Stimulated activated CD8-positive, alpha-beta memory T cell treated with anti-CD3 and anti-CD28 coated beads, Interleukin-12 subunit alpha, Interleukin-12 subunit beta, amount 100 ng/mL, for 24 hours (primary cell): Measurements from ENCODE around the gene IKZF4.
"Not testable (repeated sequence)": the region's sequence is repeated elsewhere in the genome, so short reads cannot be mapped to it uniquely, and the experiment has no call there.

Source experiments
- DNase-seq: peaks from one replicate; pipeline ENCODE4 v3.0.0-alpha.2; 2020; ENCODE audit errors: extremely low read depth

IKZF4 gene

GRCh38 chr12:56020423-56021184 lies at the start of gene IKZF4:
IKZF4 (plus strand) TSS chr12:56021043; CDS start chr12:56021494, 451 bp downstream.
- no peak for DNase-seq

- DNase-seq = no peak
Observed at GRCh38 chr12:55972042-55972441, 48.8 kb upstream of the IKZF4 start.

GRCh38 chr12:55972456-55972855 lies 48.4 kb upstream of the IKZF4 start:
- DNase-seq = no peak

- DNase-seq = no peak
Observed at GRCh38 chr12:55972911-55973598, 47.8 kb upstream of the IKZF4 start.

GRCh38 chr12:55973599-55974307 lies 47.1 kb upstream of the IKZF4 start, which contains the start of gene RAB5B:
RAB5B (plus strand) TSS chr12:55974078; CDS start chr12:55986961, 12,883 bp downstream.
- peak; percentile 94 for DNase-seq

GRCh38 chr12:55974308-55974730 lies 46.5 kb upstream of the IKZF4 start:
- DNase-seq = no peak

- no peak for DNase-seq
Observed at GRCh38 chr12:55978393-55978792, 42.5 kb upstream of the IKZF4 start.

- DNase-seq = no peak
Observed at GRCh38 chr12:55979069-55979468, 41.8 kb upstream of the IKZF4 start.

GRCh38 chr12:55981882-55982281 lies 39.0 kb upstream of the IKZF4 start:
- not testable (repeated sequence) for DNase-seq

- no peak for DNase-seq
Observed at GRCh38 chr12:55982319-55982936, 38.4 kb upstream of the IKZF4 start.

GRCh38 chr12:55983232-55983842 lies 37.5 kb upstream of the IKZF4 start:
- DNase-seq = no peak

GRCh38 chr12:55984861-55985260 lies 36.0 kb upstream of the IKZF4 start:
- no peak for DNase-seq

- DNase-seq = no peak
Observed at GRCh38 chr12:55985341-55985740, 35.5 kb upstream of the IKZF4 start.

GRCh38 chr12:55985976-55986375 lies 34.9 kb upstream of the IKZF4 start:
- DNase-seq = not testable (repeated sequence)

- DNase-seq = no peak
Observed at GRCh38 chr12:55991110-55991509, 29.7 kb upstream of the IKZF4 start.

GRCh38 chr12:55993230-55993853 lies 27.5 kb upstream of the IKZF4 start:
- DNase-seq = no peak

GRCh38 chr12:55995366-55995765 lies 25.5 kb upstream of the IKZF4 start:
- DNase-seq = no peak

- DNase-seq = no peak
Observed at GRCh38 chr12:55996201-55996714, 24.6 kb upstream of the IKZF4 start.

- DNase-seq = no peak
Observed at GRCh38 chr12:55996715-55997534, 23.9 kb upstream of the IKZF4 start, which contains the start of gene SUOX. SUOX (plus strand) TSS chr12:55997276; CDS start chr12:56002222, 4,946 bp downstream.

- DNase-seq = no peak
Observed at GRCh38 chr12:55997535-55997859, 23.3 kb upstream of the IKZF4 start.
